ENCODE measurements around the gene C2orf49.

Gene C2orf49

DNA sequence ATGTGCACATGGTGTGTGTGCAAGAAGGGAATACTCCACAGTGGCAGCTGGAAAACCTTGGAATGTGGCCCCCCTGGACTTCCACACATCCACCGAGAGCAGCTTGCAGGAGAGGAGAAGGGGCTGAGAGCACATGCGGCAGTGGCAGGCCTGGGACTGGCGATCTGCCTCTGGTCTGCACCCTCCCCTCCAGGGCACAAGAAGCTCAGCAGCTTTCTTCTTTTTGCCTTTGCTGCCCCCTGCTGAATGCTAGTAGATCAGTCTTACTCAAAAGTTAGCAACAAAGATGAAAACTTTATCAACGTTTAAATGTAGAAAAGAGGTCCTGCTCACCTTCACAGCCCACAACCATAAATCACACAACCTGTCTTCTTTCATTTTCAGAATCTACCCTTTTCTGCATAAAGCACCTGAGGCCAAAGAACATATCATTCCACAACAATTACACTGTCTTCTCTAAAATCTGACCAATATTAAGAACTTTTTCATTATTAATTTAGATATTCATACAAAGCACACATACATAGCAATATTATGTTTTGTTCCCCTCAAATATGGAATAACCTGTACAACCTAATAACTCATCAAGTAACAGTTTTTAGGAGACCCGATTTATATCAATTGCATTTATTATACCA, 42.4 kb upstream of the C2orf49 start:
- DNase-seq (ENCODE audit: low read depth): peak; percentile 28
- H3K4me3 ChIP-seq (ENCODE audit: low read length): no peak overlapping the region
- TF ChIP-seq, protein P1, sequence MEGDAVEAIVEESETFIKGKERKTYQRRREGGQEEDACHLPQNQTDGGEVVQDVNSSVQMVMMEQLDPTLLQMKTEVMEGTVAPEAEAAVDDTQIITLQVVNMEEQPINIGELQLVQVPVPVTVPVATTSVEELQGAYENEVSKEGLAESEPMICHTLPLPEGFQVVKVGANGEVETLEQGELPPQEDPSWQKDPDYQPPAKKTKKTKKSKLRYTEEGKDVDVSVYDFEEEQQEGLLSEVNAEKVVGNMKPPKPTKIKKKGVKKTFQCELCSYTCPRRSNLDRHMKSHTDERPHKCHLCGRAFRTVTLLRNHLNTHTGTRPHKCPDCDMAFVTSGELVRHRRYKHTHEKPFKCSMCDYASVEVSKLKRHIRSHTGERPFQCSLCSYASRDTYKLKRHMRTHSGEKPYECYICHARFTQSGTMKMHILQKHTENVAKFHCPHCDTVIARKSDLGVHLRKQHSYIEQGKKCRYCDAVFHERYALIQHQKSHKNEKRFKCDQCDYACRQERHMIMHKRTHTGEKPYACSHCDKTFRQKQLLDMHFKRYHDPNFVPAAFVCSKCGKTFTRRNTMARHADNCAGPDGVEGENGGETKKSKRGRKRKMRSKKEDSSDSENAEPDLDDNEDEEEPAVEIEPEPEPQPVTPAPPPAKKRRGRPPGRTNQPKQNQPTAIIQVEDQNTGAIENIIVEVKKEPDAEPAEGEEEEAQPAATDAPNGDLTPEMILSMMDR (conservative IDR thresholded peaks at IDR 0.05; ENCODE audit: low read depth, low read length): peak; percentile 71

DNA sequence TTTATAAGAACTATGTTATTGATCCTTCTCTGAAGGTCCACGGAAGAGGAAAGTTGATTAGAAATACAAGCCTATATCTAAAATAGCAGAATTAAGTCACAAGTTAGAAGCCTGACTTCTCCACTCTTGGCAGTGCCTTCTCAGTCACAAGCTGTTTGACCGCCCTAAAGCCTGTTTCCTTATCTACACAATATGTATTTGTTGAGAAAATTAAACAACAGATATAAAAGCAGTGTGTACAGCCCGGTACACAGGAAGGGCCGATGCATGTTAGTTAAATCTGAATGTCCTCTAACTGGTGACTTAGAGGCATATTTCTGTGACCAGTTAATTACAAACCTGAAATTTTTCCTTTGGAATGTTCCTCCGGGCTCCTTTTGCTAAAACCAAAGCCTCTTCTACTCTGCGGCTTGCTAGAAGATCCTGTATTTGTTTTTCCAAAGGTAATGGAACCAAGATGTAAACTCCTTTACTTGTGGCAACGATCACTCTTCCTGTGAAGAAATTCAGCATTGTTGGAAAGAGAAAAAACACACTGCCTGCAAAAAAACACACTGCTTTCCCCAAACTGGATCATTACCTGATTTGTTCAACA, 41.2 kb upstream of the C2orf49 start:
- no peak for DNase-seq (ENCODE audit: low read depth)
- no peak overlapping the region for H3K4me3 ChIP-seq (ENCODE audit: low read length)
- TF ChIP-seq, protein P1 (conservative IDR thresholded peaks at IDR 0.05; ENCODE audit: low read depth, low read length): no peak

DNA sequence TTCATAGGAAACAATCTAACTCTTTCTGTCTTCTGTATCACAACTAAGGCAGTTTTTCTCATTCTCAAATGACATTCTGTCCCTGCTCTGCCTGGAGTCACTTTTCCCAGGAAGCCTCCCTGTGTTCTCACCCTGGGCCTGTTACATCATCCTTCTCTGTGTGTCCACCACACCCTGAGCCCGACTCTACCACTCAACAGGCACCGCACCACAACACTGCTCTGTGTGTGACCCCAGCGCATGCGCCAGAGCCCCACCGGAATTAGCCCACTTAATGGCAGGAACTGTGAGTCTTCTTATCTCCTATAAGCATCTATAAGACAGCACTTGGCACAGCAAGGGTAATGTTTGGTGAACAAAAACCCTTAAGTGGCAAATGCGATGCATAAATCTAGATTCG, 40.1 kb upstream of the C2orf49 start:
- no peak for DNase-seq (ENCODE audit: low read depth)
- TF ChIP-seq, protein P1 (conservative IDR thresholded peaks at IDR 0.05; ENCODE audit: low read depth, low read length): no peak
- no peak overlapping the region for H3K4me3 ChIP-seq (ENCODE audit: low read length)

DNA sequence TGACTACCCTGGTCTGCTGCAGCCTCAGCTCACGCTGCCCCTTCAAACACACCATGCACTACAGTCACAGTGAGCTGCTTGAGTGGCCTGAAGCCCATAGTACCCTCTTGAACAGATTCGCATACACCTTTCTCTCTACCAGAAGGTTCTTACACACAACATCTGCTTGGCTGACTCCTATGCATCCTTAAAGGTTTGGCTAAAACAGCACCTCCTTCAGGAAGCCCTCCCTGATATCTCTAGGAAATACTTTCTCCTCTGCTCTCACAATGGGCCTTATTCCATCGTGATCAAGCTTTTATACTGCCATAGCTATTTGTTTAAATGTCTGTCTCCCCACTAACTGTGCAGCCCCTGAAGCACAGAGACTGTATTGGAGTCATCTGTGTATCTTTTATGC, 39.3 kb upstream of the C2orf49 start:
- TF ChIP-seq, protein P1 (conservative IDR thresholded peaks at IDR 0.05; ENCODE audit: low read depth, low read length): no peak
- DNase-seq (ENCODE audit: low read depth): no peak
- no peak overlapping the region for H3K4me3 ChIP-seq (ENCODE audit: low read length)

DNA sequence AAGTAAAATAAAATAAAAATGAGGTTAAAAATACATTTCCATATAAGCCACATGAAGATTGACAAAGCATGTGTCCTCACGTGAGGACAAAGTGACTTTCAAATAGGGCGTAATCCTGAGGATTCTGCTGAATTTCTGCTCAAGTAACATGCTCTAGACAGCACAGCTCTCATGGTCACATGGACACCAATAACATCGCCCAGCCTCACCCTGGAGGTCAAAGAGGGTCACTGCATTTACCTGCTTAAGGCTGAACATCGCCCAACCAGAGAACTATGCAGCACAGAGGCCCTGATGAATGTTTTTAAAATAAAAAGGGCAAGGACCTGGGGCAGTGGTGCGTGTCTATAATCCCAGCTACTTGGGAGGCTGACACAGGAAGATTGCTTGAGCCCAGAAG, 38.0 kb upstream of the C2orf49 start:
- no peak for DNase-seq (ENCODE audit: low read depth)
- H3K4me3 ChIP-seq (ENCODE audit: low read length): no peak overlapping the region
- TF ChIP-seq, protein P1 (conservative IDR thresholded peaks at IDR 0.05; ENCODE audit: low read depth, low read length): peak; percentile 14

DNA sequence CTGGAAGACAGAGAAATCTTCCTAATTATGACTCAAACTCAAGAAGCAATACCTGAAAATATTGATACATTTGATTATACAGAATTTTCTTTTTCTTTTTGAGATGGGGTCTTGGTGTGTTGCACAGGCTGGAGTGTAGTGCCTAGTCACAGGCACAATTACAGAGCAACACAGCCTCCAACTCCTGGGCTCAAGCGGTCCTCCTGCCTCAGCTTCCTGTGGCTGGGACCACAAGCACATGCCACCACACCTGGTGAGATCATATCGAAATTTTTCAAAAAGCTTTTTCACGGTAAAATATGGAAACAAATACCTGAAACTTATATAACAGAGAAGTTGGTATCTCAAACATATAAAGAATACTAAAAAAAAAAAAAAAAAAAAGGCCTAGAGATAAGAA, 35.7 kb upstream of the C2orf49 start:
- no peak overlapping the region for H3K4me3 ChIP-seq (ENCODE audit: low read length)
- DNase-seq (ENCODE audit: low read depth): no peak
- TF ChIP-seq, protein P1 (conservative IDR thresholded peaks at IDR 0.05; ENCODE audit: low read depth, low read length): no peak

DNA sequence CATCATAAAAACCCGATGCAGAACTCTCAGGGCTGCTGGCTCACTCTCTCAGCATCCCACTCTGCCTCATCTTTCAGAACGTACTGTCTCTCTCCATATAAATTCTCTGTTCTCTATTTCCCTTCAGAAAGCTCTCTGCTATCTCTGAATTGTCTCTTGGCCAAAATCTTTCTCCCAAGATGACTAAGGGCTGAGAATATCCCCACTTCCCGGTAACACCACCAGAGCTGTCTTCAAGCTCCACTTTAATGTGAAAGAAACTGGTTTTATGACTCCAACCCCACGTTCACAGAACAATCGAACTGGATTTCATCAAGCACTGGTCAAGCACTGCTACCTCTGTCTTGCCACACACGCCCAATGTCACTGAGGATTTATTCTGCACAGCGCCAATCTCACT, 30.2 kb upstream of the C2orf49 start:
- DNase-seq (ENCODE audit: low read depth): no peak
- H3K4me3 ChIP-seq (ENCODE audit: low read length): no peak overlapping the region
- TF ChIP-seq, protein P1 (conservative IDR thresholded peaks at IDR 0.05; ENCODE audit: low read depth, low read length): no peak
